GM19395 (cell line): ENCODE results near the gene CACNA2D4.
"Not testable (repeated sequence)": the region's sequence is repeated elsewhere in the genome, so short reads cannot be mapped to it uniquely, and the experiment has no call there.

Experiments used
- ATAC-seq: cut with Tn5 transposase; IDR thresholded peaks from one replicate; pipeline ENCODE4 v1.9.1; 2021; ENCODE audit warnings: mild to moderate bottlenecking, moderate library complexity; ENCODE audit not compliant: unreplicated experiment

The CACNA2D4 gene, protein sequence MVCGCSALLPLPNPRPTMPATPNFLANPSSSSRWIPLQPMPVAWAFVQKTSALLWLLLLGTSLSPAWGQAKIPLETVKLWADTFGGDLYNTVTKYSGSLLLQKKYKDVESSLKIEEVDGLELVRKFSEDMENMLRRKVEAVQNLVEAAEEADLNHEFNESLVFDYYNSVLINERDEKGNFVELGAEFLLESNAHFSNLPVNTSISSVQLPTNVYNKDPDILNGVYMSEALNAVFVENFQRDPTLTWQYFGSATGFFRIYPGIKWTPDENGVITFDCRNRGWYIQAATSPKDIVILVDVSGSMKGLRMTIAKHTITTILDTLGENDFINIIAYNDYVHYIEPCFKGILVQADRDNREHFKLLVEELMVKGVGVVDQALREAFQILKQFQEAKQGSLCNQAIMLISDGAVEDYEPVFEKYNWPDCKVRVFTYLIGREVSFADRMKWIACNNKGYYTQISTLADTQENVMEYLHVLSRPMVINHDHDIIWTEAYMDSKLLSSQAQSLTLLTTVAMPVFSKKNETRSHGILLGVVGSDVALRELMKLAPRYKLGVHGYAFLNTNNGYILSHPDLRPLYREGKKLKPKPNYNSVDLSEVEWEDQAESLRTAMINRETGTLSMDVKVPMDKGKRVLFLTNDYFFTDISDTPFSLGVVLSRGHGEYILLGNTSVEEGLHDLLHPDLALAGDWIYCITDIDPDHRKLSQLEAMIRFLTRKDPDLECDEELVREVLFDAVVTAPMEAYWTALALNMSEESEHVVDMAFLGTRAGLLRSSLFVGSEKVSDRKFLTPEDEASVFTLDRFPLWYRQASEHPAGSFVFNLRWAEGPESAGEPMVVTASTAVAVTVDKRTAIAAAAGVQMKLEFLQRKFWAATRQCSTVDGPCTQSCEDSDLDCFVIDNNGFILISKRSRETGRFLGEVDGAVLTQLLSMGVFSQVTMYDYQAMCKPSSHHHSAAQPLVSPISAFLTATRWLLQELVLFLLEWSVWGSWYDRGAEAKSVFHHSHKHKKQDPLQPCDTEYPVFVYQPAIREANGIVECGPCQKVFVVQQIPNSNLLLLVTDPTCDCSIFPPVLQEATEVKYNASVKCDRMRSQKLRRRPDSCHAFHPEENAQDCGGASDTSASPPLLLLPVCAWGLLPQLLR

DNA sequence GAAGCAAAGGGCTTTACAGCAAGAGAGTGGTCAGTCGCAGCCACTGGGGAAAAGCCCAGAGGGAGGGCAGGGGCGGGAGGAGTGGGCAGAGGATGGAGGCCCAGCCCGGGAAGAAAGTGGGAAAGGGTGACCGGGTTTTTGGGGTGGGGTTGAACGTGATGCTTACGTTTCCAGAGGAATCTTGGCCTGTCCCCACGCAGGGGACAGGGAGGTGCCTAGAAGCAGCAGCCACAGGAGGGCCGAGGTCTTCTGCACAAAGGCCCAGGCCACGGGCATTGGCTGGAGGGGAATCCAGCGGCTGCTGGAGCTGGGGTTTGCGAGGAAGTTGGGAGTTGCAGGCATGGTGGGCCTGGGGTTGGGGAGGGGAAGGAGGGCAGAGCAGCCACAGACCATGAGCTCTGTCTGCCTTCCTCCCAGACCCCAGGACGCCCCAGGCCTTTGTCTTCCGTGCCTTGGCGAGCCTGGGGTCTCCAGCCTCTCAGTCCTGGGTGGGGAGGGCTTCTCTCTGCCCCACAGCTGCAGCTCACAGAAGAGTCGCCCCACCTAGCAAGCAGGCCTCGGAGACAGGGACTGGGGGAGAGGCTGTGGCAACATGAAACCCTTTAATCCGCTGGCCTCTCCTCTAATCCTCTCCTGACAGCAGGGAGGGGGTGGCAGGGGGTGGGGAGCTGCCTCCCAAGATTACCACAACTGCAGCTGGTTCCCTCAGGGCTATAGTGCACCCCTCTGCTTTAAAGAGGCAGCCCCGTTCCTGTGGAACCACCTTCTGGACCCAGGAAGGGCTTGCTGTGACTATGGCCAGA, at the start of gene CACNA2D4:
CACNA2D4 (minus strand) TSS at position 572 of the 803 bp plus-strand sequence; CDS start at position 393, 179 bp downstream.
- no peak for ATAC-seq

- ATAC-seq = no peak
These were observed 48.2 kb upstream of the CACNA2D4 start for GRCh38 chr12:1966561-1967226.

- ATAC-seq = no peak
These were observed 47.5 kb upstream of the CACNA2D4 start for GRCh38 chr12:1965916-1966315.

DNA sequence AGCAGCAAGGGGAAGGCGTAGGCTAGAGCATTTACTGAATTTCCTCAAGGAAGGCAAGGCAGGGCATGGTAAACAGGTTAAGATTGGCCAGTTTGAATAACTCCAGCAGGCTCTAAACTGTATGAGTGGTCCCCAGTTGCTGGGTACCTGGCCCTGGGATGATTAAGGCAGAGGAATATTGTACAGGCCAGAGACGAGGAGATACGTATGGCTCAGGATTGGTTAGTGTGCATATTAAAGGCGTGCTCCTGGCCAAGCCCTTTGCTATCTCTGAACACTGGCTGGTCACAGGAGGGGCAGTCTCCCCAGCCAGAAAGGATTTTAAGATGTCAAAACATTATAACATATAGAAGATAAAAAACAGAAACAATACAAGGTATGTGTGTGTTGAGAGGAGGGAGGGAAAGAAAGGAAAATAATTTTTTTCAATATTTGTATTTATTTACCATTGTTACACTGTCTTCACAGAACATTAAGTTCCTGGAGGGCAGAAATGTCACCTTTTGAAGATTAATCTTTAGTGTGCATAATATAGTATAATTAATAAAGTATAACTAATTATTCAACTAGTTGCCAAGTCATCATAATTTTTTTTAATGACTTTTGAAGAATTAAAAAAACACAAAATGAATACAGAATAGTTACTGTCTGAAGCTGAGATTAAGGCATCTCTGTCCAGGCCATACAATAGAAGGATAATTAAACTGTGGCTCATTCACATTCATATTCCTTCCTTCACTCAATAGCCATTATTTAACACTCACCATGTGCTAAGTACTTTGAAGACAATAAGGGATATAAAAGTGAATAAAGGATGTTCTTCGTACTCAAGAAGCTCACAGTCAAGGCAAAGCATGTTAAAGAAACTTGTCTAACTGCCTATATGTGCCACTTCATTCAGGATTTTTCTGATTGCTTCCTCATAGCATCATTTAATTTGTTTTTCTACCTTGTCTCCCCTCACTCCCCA, 43.9 kb upstream of the CACNA2D4 start:
- ATAC-seq = no peak

- no peak for ATAC-seq
These were observed 38.3 kb upstream of the CACNA2D4 start for GRCh38 chr12:1956716-1957115.

DNA sequence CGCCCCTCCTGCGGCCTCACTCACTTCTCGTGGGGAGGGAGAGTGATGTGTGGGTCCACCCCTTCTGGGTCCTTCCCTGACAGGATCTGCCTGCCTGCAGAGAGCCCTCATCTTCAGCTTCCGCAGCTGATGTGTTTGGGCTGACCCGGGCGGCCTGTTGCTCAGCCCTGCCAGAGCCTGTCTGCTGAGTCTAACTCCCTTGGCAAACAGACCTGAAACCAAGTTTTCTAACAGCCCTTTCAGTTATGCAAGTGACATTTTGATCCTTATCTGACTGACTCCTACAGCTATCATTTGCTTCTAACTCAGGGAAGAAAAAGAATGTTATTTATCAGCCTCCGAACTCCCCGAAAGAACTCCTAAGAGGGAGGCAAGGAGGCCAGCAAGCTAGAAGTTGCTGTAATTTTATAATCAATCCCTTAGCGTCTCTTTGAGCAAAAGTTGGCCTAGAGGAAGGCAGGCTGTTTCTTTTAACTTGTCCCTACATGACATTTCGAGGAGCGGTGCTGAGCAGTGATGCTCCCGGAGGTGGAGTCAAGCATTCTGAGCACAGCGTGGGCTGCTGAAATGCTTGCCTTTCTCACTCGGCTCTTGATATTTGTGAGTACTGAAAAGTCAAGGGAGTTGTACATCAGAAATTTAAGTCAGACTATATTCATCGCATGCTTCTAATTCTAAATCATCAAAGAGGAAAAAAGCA, 31.5 kb upstream of the CACNA2D4 start:
- no peak for ATAC-seq

- ATAC-seq = no peak
These were observed 30.4 kb upstream of the CACNA2D4 start for GRCh38 chr12:1948883-1949282.

- ATAC-seq = no peak
These were observed 28.6 kb upstream of the CACNA2D4 start for GRCh38 chr12:1947081-1947480.

GRCh38 chr12:1946296-1946695, 27.8 kb upstream of the CACNA2D4 start:
- no peak for ATAC-seq

DNA sequence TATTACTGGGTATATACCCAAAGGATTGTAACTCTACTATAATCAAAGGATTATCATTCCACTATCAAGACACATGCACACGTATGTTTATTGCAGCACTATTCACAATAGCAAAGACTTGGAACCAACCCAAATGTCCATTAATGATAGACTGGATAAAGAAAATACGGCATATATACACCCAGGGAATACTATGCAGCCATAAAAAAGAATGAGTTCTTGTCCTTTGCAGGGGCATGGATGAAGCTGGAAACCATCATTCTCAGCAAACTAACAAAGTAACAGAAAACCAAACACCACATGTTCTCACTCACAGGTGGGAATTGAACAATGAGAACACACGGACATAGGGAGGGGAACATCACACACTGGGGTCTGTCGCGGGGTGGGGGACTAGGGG, 27.1 kb upstream of the CACNA2D4 start:
- not testable (repeated sequence) for ATAC-seq

- no peak for ATAC-seq
These were observed 21.6 kb upstream of the CACNA2D4 start for GRCh38 chr12:1939801-1940607.

DNA sequence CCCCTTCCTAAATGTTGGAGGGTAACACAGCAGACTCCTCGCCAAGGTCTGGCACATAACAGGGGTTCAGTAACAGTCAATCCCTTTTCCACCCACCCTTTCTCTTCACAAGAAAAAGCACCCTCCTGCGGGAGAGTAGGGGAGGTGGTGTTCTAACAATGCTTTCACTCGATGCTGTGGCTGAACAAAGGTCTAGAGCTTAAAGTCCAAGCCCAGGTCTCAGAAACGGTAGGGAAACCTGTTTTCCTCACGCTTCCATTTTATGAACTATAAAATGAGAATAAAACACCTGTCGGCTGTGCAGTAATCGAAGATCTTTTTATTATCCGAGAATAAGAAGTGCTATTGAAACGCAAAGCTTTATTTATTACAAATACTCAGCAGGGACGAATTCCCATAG, 20.9 kb upstream of the CACNA2D4 start:
- no peak for ATAC-seq

DNA sequence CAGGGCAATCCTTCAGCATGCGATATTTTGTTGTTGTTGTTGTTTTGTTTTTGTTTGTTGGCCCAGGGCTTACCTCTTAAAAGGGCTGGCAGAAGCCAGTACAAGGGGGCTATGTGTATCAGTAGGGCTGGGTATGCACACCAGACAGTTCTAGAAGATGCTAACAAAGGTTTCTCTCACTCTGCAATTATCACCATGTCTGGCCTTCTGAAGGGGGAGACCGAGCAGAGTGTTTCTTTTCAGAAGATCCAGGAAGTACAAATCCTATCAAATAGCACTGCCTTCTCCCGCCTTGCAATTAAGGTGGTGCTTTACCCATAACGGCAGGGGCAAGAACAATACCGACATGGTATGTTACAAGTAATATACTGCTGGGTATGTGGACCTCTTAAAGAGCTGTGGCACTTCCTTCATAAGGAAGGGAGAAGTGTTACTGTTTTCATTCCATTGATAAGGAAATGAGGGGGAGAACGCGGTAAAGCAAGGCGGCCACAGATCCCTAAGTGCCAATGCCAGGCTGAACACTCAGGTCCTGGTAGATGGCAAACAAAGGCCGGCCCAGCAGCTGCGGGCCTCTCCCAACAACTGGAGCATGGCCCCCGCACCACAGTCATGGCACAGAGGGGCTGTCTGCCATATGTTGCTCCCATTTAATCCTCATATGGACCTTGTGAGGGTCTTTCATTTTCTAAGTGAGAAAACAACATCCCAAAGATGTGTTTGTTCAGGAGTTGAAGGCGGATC, 19.2 kb upstream of the CACNA2D4 start:
- ATAC-seq = no peak

DNA sequence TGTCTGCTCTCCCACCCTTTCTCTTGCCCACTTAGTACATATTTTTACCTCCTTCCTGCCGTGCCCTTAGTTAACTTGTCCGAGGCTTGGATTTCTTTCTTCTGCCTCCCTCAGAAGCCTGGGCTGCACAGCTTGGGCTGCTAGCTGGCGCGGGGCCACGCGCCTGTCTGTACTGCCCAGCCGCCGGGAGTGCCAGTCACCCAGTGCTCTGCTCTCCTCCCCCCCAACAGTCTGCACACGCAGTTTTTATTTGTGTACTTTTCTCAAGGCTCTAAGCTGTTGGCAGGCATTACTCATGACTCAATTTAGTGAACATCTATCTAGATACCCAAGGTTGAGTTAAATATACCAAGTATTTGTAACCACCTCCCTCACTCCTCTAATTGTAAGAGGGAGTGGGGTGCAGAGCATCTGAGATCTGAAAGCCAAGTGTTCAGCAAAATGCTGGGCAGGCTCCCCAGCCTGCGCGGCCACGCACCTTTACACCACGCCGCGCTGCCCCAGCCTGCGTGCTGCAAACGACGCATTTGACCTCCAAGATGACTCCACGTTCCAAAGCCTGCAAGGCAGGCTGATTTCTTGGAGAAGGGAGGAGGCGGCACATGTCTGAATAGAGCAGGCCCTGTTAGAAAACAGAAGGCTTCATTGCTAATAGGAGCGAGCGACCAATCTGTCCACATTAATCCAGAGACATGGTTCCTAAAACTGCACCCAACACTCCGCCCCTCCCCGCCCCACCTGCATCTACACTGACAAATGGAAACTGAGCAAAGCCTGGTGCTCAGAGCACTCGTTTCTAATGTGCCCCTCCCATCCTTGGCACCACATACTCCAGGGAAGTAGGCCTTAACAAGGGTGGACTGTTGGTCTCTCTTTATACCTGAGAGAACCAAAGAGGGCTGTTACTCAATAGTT, 18.2 kb upstream of the CACNA2D4 start:
- no peak for ATAC-seq

DNA sequence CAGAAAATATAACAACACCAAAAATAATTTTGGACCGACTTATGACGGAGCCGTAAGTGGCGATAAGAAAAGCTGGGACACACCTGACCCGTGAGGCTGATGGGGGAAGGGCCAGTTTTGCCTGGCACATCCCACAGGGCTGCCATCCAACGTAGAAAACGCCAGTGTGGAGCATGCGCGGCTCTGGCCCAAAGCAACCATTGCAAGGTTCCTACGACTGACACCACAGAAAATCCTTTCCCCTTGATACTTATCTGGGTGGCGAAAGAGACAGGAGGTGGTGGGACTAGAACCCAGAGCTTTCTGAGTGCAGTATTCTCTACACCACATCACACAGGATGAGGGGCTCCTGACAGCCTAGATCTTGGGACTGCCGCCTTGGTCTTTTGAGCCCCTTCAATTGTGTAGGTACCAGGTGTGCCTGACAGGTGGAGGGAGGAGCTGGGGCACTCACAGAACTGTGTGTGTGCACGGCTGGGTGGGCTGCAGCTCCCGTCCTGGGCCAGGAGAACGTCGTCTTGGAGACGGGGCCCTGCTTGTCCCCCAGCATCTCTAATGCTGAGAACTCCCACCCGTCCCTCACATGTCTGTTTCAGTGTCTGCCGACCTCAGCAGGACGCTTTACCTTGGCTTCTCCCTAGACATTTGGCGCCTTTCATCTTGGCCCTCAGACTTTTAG, 17.4 kb upstream of the CACNA2D4 start:
- ATAC-seq = no peak
